Measurements from ENCODE around the gene OBSL1.

OBSL1 gene

GRCh38 chr2:219559156-219559915 lies 12.0 kb downstream of the OBSL1 start:
- ATAC-seq (ENCODE audit: low read depth) (no peak), DNase-seq (ENCODE audit: low spot score) (peak; percentile 37)
- H3K27me3 ChIP-seq (ENCODE audit: insufficient read depth, poor library complexity, severe bottlenecking) = no peaks in the 10 kb centered on the region
- H3K27ac ChIP-seq (ENCODE audit: poor library complexity, severe bottlenecking) = no peak overlapping the region
- H3K36me3 ChIP-seq (ENCODE audit: low read depth) = no peaks in the 10 kb centered on the region
- H3K4me3 ChIP-seq (ENCODE audit: severe bottlenecking) = no peak overlapping the region
- H3K4me1 ChIP-seq (ENCODE audit: insufficient read depth, poor library complexity, severe bottlenecking) = no peaks in the 10 kb centered on the region
- no peak for TF ChIP-seq CTCF (IDR thresholded peaks at IDR 0.05; ENCODE audit: poor library complexity, severe bottlenecking)
- no peaks in the 10 kb centered on the region for H3K9me3 ChIP-seq (ENCODE audit: severe bottlenecking)

- no peaks in the 10 kb centered on the region for H3K36me3 ChIP-seq (ENCODE audit: low read depth)
- H3K4me1 ChIP-seq (ENCODE audit: insufficient read depth, poor library complexity, severe bottlenecking) = no peaks in the 10 kb centered on the region
- no peak for TF ChIP-seq CTCF (IDR thresholded peaks at IDR 0.05; ENCODE audit: poor library complexity, severe bottlenecking)
- no peak overlapping the region for H3K27ac ChIP-seq (ENCODE audit: poor library complexity, severe bottlenecking)
- no peak overlapping the region for H3K4me3 ChIP-seq (ENCODE audit: severe bottlenecking)
- no peaks in the 10 kb centered on the region for H3K27me3 ChIP-seq (ENCODE audit: insufficient read depth, poor library complexity, severe bottlenecking)
- H3K9me3 ChIP-seq (ENCODE audit: severe bottlenecking) = no peaks in the 10 kb centered on the region
- ATAC-seq (ENCODE audit: low read depth) = no peak
- peak; percentile 44 for DNase-seq (ENCODE audit: low spot score)
Measured at GRCh38 chr2:219557791-219558785, 13.3 kb downstream of the OBSL1 start.

GRCh38 chr2:219557320-219557719 lies 14.0 kb downstream of the OBSL1 start:
- no peaks in the 10 kb centered on the region for H3K4me1 ChIP-seq (ENCODE audit: insufficient read depth, poor library complexity, severe bottlenecking)
- no peak for TF ChIP-seq CTCF (IDR thresholded peaks at IDR 0.05; ENCODE audit: poor library complexity, severe bottlenecking)
- no peak overlapping the region for H3K4me3 ChIP-seq (ENCODE audit: severe bottlenecking)
- no peak overlapping the region for H3K27ac ChIP-seq (ENCODE audit: poor library complexity, severe bottlenecking)
- H3K9me3 ChIP-seq (ENCODE audit: severe bottlenecking) = no peaks in the 10 kb centered on the region
- no peaks in the 10 kb centered on the region for H3K36me3 ChIP-seq (ENCODE audit: low read depth)
- ATAC-seq (ENCODE audit: low read depth) (no peak), DNase-seq (ENCODE audit: low spot score) (no peak)
- no peaks in the 10 kb centered on the region for H3K27me3 ChIP-seq (ENCODE audit: insufficient read depth, poor library complexity, severe bottlenecking)

- no peak for TF ChIP-seq CTCF (IDR thresholded peaks at IDR 0.05; ENCODE audit: poor library complexity, severe bottlenecking)
- ATAC-seq (ENCODE audit: low read depth) = no peak
- Histone ChIP-seq H3K4me1 (ENCODE audit: insufficient read depth, poor library complexity, severe bottlenecking) (no peaks in the 10 kb centered on the region), H3K36me3 (ENCODE audit: low read depth) (no peaks in the 10 kb centered on the region), H3K27ac (ENCODE audit: poor library complexity, severe bottlenecking) (no peak overlapping the region), H3K4me3 (ENCODE audit: severe bottlenecking) (no peak overlapping the region), H3K9me3 (ENCODE audit: severe bottlenecking) (no peaks in the 10 kb centered on the region), H3K27me3 (ENCODE audit: insufficient read depth, poor library complexity, severe bottlenecking) (no peaks in the 10 kb centered on the region)
- no peak for DNase-seq (ENCODE audit: low spot score)
Measured at GRCh38 chr2:219556413-219556812, 14.9 kb downstream of the OBSL1 start.
